Measurements from ENCODE around the gene EFCAB6.

Gene EFCAB6

GRCh38 chr22:43539572-43540528, 272.3 kb downstream of the EFCAB6 start:
- no peak overlapping the region for H3K27ac ChIP-seq (ENCODE audit: low read depth, low read length, poor library complexity, severe bottlenecking)
- no peaks in the 10 kb centered on the region for H3K79me2 ChIP-seq (ENCODE audit: insufficient read depth, low read length)
- no peak overlapping the region for H3K4me3 ChIP-seq (ENCODE audit: low read depth, low read length, poor library complexity, severe bottlenecking)
- H3K9me2 ChIP-seq (ENCODE audit: low read depth, low read length): no peaks in the 10 kb centered on the region
- H3K27me3 ChIP-seq (ENCODE audit: insufficient read depth, low read length): no peaks in the 10 kb centered on the region
- H3K4me2 ChIP-seq (ENCODE audit: low read length): no peak overlapping the region
- no peak overlapping the region for H3K9ac ChIP-seq (ENCODE audit: low read length)
- no peak overlapping the region for H2AFZ ChIP-seq (ENCODE audit: low read length)
- H3K9me3 ChIP-seq (ENCODE audit: low read length): no peaks in the 10 kb centered on the region
- H3K36me3 ChIP-seq (ENCODE audit: insufficient read depth, low read length): no peaks in the 10 kb centered on the region
- H3K4me1 ChIP-seq (ENCODE audit: insufficient read depth, low read length, severe bottlenecking): no peaks in the 10 kb centered on the region
- TF ChIP-seq CTCF (IDR thresholded peaks at IDR 0.05; ENCODE audit: low read length): no peak
- TF ChIP-seq EZH2 (IDR thresholded peaks at IDR 0.05; ENCODE audit: borderline replicate concordance, low read length): no peak
- no peaks in the 10 kb centered on the region for H3F3A ChIP-seq (ENCODE audit: insufficient read depth, low read length)
- no peaks in the 10 kb centered on the region for H4K20me1 ChIP-seq (ENCODE audit: insufficient read depth, low read length)

- H3K9ac ChIP-seq (ENCODE audit: low read length): no peak overlapping the region
Measured at GRCh38 chr22:43537019-43537585, 275.0 kb downstream of the EFCAB6 start.

GRCh38 chr22:43535741-43536140, 276.4 kb downstream of the EFCAB6 start:
- Histone ChIP-seq H3K4me3 (ENCODE audit: low read depth, low read length, poor library complexity, severe bottlenecking) (no peak overlapping the region), H3K36me3 (ENCODE audit: insufficient read depth, low read length) (no peaks in the 10 kb centered on the region), H3K27me3 (ENCODE audit: insufficient read depth, low read length) (no peaks in the 10 kb centered on the region), H3F3A (ENCODE audit: insufficient read depth, low read length) (no peaks in the 10 kb centered on the region), H3K9me2 (ENCODE audit: low read depth, low read length) (no peaks in the 10 kb centered on the region), H3K9me3 (ENCODE audit: low read length) (no peaks in the 10 kb centered on the region), H3K27ac (ENCODE audit: low read depth, low read length, poor library complexity, severe bottlenecking) (no peak overlapping the region), H2AFZ (ENCODE audit: low read length) (no peak overlapping the region), H4K20me1 (ENCODE audit: insufficient read depth, low read length) (no peaks in the 10 kb centered on the region), H3K79me2 (ENCODE audit: insufficient read depth, low read length) (no peaks in the 10 kb centered on the region), H3K9ac (ENCODE audit: low read length) (no peak overlapping the region), H3K4me2 (ENCODE audit: low read length) (no peak overlapping the region), H3K4me1 (ENCODE audit: insufficient read depth, low read length, severe bottlenecking) (no peaks in the 10 kb centered on the region)
- no peak for TF ChIP-seq CTCF (IDR thresholded peaks at IDR 0.05; ENCODE audit: low read length)
- TF ChIP-seq EZH2 (IDR thresholded peaks at IDR 0.05; ENCODE audit: borderline replicate concordance, low read length): no peak

More at GRCh38 chr22:43537019-43537585, 275.0 kb downstream of the EFCAB6 start:
- Histone ChIP-seq H3K27ac (ENCODE audit: low read depth, low read length, poor library complexity, severe bottlenecking) (no peak overlapping the region), H4K20me1 (ENCODE audit: insufficient read depth, low read length) (no peaks in the 10 kb centered on the region), H2AFZ (ENCODE audit: low read length) (no peak overlapping the region), H3K4me1 (ENCODE audit: insufficient read depth, low read length, severe bottlenecking) (no peaks in the 10 kb centered on the region), H3K4me2 (ENCODE audit: low read length) (no peak overlapping the region), H3K36me3 (ENCODE audit: insufficient read depth, low read length) (no peaks in the 10 kb centered on the region), H3K9me2 (ENCODE audit: low read depth, low read length) (no peaks in the 10 kb centered on the region), H3F3A (ENCODE audit: insufficient read depth, low read length) (no peaks in the 10 kb centered on the region), H3K4me3 (ENCODE audit: low read depth, low read length, poor library complexity, severe bottlenecking) (no peak overlapping the region), H3K27me3 (ENCODE audit: insufficient read depth, low read length) (no peaks in the 10 kb centered on the region), H3K9me3 (ENCODE audit: low read length) (no peaks in the 10 kb centered on the region), H3K79me2 (ENCODE audit: insufficient read depth, low read length) (no peaks in the 10 kb centered on the region)
- TF ChIP-seq CTCF (IDR thresholded peaks at IDR 0.05; ENCODE audit: low read length) (peak; percentile 57), EZH2 (IDR thresholded peaks at IDR 0.05; ENCODE audit: borderline replicate concordance, low read length) (no peak)
